ENCODE results near the gene TRMU. TPM values are rescaled to one million over a fixed set of nuclear protein-coding genes. Genes with fewer than 3 reads are reported as not detected.
"Not testable (repeated sequence)": the region's sequence is repeated elsewhere in the genome, so short reads cannot be mapped to it uniquely, and the experiment has no call there.

The TRMU gene
- total RNA-seq, 1 donor from 2014 or later: 29.8 TPM

- DNase-seq: no peak
Observed at GRCh38 chr22:46303347-46303965, 32.1 kb upstream of the TRMU start.

- DNase-seq: no peak
Observed at GRCh38 chr22:46308283-46308988, 27.1 kb upstream of the TRMU start.

GRCh38 chr22:46309526-46310085 is 25.9 kb upstream of the TRMU start:
- no peak for DNase-seq

GRCh38 chr22:46312056-46312455 is 23.5 kb upstream of the TRMU start:
- DNase-seq: no peak

GRCh38 chr22:46312848-46313247 is 22.7 kb upstream of the TRMU start:
- not testable (repeated sequence) for DNase-seq

DNA sequence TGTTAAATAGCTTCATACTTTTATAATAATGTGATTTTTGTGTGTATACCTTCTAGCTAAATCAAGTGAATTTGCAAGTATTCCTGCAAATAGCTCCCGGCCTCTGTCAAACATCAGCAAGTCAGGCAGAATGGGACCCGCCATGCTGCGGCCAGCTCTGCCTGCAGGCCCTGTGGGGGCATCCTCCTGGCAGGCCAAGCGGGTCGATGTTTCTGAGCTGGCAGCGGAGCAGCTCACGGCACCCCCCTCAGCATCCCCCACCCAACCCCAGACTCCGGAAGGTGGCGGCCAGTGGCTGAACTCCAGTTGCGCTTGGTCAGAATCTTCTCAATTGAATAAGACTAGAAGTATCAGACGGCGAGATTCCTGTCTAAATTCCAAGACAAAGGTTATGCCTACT is 19.5 kb upstream of the TRMU start:
- no peak for DNase-seq

DNA sequence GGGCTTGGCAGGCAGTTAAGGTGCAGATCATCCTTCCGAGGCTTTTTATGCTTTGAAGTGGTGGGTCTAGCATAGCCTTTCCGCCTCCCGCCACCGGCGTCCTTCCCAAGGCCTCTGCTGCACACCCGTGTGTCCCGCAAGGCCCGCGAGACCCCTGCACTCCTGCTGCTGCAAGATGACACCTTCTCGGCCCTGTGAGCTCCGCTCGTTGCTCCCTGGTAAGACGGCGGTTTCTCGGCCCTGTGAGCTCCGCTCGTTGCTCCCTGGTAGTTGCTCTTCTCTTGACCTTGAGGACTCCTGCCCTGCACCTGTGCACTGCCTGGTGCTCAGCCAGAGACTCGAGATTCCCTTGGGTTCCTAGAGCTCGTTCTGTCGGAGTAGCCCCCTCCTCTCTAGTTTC is 17.9 kb upstream of the TRMU start:
- no peak for DNase-seq

DNA sequence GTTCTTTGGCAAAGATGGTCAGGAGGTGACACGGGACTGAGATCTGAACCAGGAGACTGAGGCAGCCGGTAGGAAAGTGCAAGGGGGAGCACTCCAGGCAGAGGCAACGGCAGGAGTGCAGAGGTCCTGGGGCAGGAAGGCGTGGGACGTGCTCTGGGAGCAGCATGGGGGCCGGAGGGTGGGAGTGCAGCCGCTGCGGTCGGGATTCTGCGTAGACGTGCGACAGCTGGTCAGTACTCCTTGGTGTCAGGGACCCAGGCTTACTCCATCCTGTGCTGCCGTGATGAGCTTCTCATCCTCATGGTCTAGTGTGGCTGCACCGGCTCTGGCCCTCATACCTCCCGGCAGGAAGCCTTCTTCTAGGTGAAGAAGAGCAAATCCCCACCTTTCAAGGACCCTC is 16.9 kb upstream of the TRMU start:
- DNase-seq: no peak

DNA sequence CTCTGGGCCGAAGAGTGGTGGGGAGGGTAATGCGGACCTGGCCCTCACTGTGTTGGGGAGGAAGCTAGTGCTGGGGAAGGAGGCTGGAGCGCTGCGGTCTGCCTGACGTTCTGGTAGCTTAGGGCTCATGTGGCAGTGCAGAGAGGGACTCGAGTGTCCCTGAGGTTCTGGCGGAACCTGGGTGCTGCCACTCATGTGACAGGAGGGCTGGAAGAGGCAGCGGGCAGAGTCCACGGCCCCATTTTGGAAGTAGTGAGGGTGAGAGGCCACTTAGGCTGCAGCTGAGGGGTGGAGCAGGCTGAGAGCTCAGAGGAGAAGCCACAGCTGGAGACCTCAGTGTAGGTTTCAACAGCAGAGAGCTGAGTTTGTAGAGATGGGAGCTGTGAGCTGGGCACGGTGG is 16.2 kb upstream of the TRMU start:
- DNase-seq: no peak

GRCh38 chr22:46320166-46320710 is 15.3 kb upstream of the TRMU start:
- no peak for DNase-seq

- DNase-seq: no peak
Observed at GRCh38 chr22:46320716-46321386, 14.7 kb upstream of the TRMU start.

DNA sequence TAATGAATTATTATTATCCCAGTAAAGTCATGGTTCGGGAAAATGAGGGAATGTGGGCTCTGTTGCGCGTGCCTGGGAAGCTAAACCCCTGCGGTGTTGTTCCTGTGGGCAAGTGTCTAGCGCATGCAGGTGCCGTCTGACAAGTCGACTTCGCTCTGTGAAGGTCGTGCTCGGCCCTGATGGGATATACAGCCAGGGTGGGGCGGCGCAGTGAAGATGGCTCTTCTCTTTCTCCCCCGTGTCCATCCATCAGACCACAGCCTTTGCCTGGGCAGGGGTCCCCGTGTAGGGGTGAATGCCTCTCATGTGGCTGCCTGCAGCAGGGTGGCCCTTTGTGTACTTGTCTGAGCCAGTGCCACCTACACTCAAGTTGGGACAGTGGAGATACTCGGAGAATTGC is 12.8 kb upstream of the TRMU start:
- no peak for DNase-seq

- DNase-seq: no peak
Observed at GRCh38 chr22:46323162-46323561, 12.4 kb upstream of the TRMU start.

GRCh38 chr22:46326066-46326680 is 9.3 kb upstream of the TRMU start:
- no peak for DNase-seq

DNA sequence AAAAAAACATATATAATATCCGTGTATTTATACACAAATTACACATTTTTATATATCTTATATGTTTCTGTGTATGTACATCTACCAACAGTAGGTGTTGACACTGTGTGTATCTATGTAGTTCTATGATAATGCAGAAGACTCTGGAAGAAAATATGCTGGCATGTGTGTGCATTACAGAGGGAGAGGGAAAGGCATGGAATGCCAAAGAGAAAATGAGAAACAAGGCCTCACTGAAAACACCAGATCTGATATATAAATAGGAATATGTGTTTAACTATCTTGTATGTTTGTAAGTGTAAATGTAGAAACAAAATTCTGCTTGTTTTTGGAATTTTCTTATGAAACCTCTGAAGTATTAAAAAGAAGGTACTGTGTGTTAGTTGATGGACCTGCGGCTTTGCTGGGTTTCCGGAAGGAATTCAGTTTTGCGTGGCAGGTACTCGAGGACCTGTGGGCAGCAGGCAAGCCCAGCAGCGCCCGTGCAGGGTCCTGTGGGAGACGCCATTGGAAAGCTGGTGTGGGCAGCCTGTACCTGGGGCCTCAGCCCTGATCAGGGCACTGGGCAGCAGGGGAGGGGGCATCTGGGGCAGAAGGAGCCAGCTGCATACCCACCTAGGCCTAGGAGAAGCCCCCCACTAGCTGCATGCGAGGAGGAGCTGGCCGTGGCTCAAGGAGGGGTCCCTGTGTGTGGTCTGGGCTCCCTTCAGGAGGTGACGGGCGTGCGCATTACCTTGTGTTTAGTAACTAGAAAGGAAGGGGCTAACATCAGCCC is 7.6 kb upstream of the TRMU start:
- no peak for DNase-seq

DNA sequence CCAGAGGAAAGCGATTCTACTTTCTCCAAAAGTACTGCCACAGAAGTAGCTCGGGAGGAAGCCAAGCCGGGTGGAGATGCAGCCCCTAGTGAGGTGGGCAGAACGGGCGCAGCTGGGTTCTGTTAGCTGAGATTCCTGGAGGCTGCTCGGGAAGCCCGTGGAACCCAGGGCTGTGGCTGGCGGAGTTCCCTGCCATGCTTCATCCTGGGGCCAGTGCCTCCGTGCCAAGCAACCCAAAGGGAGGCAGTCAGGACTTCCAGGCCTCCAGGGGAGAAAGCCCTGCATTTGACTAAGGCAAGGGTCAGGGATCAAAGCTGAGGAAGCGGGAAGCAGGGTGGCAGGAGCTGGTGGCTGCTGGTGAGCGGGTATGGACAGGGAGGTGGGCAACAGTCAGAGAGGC is 6.7 kb upstream of the TRMU start:
- DNase-seq: no peak

GRCh38 chr22:46329616-46330015 is 5.9 kb upstream of the TRMU start:
- DNase-seq: no peak

DNA sequence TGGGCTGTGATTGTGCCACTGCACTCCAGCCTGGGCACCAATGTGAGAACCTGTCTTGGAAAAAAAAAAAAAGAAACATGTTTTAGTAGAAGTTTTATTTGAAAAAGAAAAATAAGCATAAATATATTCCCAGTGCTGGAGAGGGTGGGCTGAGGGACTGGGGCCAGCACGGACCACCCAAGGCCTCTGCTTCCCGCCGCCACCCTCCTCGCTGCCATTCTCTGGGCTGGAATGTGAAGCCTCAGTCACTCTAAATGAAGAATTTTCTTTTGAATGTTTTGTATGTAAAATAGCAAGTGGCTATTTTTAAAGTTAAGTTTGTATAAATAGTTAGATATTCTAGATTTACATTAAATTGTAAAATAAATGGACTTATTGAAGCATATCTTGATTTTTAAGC is 5.1 kb upstream of the TRMU start:
- no peak for DNase-seq

- no peak for DNase-seq
Observed at GRCh38 chr22:46331496-46331895, 4.0 kb upstream of the TRMU start.

- DNase-seq: no peak
Observed at GRCh38 chr22:46336119-46337078, 885 bp downstream of the TRMU start.

DNA sequence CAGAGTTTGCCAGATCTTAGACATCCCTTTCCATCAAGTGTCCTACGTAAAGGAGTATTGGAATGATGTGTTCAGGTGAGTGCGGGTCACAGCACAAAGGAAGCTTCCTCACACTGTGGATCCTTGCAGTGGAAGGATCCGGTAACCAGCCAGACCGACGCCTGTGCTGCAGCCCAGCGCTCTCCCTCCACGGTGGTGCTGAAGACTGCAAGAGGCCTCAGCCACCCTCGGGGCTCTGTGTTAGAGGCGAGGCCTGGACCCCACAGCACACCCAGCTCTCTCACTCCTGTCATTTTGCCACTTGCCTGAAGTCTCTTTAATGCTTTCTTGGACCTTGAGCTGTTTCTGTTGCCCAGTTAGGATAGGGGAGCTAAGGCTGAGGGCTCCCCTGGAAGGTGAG is 2.4 kb downstream of the TRMU start:
- no peak for DNase-seq

All from skin of body (tissue), 2 donors.